Non-pigmented ciliary epithelial cell (primary cell): Measurements from ENCODE around the gene IPO11.
"Not testable (repeated sequence)": the region's sequence is repeated elsewhere in the genome, so short reads cannot be mapped to it uniquely, and the experiment has no call there.

ENCODE experiments used
- DNase-seq: peaks from one replicate; pipeline ENCODE4 v3.0.0-alpha.2; 2010; ENCODE audit warnings: low read depth

The IPO11 gene

GRCh38 chr5:62450259-62450658 is 37.7 kb downstream of the IPO11 start:
- DNase-seq: no peak

GRCh38 chr5:62457071-62457470 is 44.5 kb downstream of the IPO11 start:
- DNase-seq: no peak

- no peak for DNase-seq
These were observed 48.0 kb downstream of the IPO11 start for GRCh38 chr5:62460578-62460983.

- DNase-seq: no peak
These were observed 49.0 kb downstream of the IPO11 start for GRCh38 chr5:62461561-62461960.

- DNase-seq: no peak
These were observed 53.7 kb downstream of the IPO11 start for GRCh38 chr5:62465985-62466925.

GRCh38 chr5:62473209-62473608 is 60.6 kb downstream of the IPO11 start:
- DNase-seq: no peak

- DNase-seq: peak; percentile 30
These were observed 62.5 kb downstream of the IPO11 start for GRCh38 chr5:62475072-62475471.

GRCh38 chr5:62477801-62478200 is 65.2 kb downstream of the IPO11 start:
- DNase-seq: no peak

- DNase-seq: no peak
These were observed 71.0 kb downstream of the IPO11 start for GRCh38 chr5:62483556-62483955.

GRCh38 chr5:62486672-62487071 is 74.1 kb downstream of the IPO11 start:
- no peak for DNase-seq

GRCh38 chr5:62488531-62488930 is 76.0 kb downstream of the IPO11 start:
- no peak for DNase-seq

- no peak for DNase-seq
These were observed 76.9 kb downstream of the IPO11 start for GRCh38 chr5:62489471-62489870.

GRCh38 chr5:62494772-62495171 is 82.2 kb downstream of the IPO11 start:
- DNase-seq: no peak

GRCh38 chr5:62496876-62497275 is 84.3 kb downstream of the IPO11 start:
- DNase-seq: no peak

- DNase-seq: no peak
These were observed 86.4 kb downstream of the IPO11 start for GRCh38 chr5:62498961-62499360.

GRCh38 chr5:62499756-62500155 is 87.2 kb downstream of the IPO11 start:
- no peak for DNase-seq

- DNase-seq: no peak
These were observed 90.0 kb downstream of the IPO11 start for GRCh38 chr5:62502456-62503101.

- DNase-seq: no peak
These were observed 91.6 kb downstream of the IPO11 start for GRCh38 chr5:62504129-62504528.

- no peak for DNase-seq
These were observed 94.3 kb downstream of the IPO11 start for GRCh38 chr5:62506659-62507460.

GRCh38 chr5:62508760-62509159 is 96.2 kb downstream of the IPO11 start:
- DNase-seq: not testable (repeated sequence)

GRCh38 chr5:62509806-62510205 is 97.2 kb downstream of the IPO11 start:
- DNase-seq: no peak

GRCh38 chr5:62513085-62513484 is 100.5 kb downstream of the IPO11 start:
- DNase-seq: not testable (repeated sequence)
